ENCODE measurements around the gene GZMM.

GZMM gene

DNA sequence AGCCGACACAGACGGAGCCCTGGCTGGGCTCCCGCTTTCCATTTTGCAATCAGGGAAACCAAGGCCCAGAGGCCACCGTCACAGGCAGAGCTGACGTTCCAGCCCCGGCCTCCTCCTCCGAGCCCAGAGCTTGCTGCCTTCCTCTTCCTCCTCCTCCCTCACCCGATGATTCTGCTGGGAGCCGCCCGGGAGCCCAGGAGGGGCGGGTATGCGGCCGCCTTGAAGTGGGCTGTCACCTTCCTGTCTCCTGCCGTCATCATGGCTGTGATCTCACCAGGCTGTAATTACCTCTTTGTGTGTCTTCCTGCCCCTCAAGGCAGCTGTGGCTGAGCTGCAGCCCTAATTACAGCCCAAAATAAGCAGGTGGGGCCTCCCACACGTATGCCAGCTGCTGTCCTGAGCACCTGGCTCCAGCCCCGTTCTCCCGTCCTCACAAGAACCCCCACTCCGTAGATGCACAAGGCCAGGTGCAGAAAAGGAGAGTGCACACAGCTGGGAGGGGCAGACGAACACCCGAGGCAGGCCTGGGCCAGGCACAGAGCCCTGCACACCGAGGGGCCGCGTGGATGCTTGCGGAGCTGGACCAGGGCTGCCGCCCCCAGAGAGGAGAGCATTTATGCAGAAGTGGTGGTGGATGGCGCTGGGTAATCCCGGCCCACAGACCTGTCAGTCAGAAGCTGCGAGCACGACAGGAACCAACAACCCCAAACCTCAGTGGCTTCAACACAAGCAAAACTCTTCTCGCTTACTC, 32.6 kb upstream of the GZMM start:
- in situ Hi-C loops (cut with MboI; ENCODE audit: low sequenced_read_pairs) = no loop called here

DNA sequence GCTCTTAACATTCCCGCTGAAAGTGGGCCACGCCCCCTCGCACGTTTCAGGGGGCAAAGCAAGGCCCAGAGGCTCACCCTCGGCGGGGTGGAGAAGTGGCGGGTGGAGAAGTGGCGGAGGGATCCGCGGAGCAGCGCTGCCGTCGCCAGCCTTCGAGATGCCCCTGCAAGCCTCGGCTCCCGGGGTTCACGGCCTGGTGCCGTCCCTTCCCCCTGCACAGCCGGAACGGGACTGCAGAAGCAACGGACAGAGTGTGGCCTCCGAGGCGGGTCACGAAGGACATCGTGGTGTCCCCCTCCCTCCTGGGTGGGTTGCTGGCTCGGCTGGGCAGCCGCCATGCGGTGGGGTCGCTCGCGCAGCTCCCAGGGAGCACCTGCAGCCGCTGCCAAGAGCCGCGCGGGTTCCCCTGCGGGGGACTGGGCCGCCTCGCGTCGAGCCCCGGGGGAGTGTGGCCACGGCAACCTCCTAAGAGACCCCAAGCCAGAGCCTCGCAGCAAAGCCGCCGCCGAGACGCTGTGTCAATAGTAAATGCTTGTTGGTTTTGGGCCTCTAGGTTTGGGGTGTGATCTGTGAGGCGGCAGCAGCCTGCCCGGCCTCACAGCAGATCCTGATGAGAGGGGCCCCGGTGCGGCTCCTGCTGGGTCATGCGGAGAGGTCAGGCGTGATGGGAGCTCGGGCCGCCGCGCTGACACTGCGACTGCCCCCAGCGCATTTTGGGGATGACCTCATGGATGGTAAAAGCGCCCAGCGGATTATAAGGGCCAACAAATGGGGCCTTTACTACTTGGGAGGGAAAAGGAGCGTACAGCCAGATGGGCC, 31.1 kb upstream of the GZMM start:
- in situ Hi-C loops (cut with MboI; ENCODE audit: low sequenced_read_pairs) = no loop called here

DNA sequence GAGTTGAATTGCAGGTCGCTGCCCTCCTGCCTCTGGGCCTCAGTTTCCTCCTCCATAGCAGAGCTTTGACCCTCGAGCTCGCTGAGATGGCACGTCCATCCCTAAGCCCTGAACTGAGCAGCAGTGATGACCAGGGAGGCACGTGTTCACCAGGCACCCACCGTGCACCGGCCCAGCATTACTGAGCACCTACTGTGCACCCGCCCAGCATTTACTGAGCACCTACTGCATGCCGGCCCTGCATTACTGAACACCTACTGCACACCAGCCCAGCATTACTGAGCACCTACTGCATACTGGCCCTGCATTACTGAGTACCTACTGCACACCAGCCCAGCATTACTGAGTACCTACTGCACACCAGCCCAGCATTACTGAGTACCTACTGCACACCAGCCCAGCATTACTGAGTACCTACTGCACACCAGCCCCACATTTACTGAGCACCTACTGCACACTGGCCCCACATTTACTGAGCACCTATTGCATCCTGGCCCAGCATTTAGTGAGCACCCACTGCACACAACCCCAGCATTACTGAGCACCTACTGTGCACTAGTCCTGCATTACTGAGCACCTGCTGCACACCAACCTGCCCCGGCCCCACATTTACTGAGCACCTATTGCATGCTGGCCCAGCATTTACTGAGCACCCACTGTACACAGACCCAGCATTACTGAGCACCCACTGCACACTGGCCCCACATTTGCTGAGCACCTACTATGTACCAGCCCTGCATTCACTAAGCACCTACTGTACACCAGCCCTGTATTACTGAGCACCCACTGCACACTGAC, 30.3 kb upstream of the GZMM start:
- in situ Hi-C loops (cut with MboI; ENCODE audit: low sequenced_read_pairs) = no loop called here

DNA sequence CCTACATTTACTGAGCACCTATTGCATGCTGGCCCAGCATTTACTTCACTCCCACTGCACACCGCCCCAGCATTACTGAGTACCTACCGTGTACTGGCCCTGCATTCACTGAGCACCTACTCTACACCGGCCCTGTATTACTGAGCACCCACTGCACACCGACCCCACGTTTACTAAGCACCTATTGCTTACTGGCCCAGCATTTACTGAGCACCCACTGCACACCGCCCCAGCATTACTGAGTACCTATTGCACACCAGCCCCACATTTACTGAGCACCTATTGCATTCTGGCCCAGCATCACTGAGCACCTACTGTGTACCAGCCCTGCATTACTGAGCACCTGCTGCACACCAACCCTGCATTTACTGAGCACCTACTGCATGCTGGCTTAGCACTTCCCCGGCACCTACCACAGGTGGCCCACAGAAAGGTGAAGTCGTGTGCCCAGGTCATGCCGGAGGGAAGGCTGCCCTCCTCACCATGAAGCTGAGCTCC, 29.6 kb upstream of the GZMM start:
- in situ Hi-C loops (cut with MboI; ENCODE audit: low sequenced_read_pairs) = no loop called here

DNA sequence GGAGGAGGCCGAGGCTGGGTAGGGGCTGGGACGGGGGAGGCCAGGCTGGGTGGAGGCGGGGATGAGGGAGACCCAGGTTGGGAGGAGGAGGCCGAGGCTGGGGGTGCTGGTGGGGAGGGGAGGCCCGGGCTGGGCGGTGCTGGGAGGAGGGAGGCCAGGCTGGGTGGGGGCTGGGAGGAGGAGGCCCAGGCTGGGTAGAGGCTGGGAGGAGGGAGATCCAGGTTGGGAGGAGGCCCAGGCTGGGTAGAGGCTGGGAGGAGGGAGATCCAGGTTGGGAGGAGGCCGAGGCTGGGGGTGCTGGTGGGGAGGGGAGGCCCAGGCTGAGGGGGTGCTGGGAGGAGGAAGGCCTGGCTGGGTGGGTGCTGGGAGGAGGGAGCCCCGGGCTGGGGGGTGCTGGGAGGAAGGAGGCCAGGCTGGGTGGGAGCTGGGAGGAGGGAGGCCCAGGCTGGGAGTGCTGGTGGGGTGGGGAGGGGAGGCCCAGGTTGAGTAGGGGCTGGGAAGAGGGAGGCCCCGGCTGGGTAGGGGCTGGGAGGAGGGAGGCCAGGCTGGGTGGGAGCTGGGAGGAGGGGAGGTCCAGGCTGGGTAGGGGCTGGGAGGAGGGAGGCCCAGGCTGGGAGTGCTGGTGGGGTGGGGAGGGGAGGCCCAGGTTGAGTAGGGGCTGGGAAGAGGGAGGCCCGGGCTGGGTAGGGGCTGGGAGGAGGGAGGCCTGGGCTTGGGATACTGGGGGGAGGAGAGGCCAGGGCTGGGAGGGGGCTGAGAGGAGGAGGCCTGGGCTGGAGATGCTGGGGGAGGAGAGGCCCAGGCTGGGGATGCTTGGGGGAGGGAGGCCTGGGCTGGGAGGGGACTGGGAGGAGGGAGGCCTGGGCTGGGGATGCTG, 25.9 kb upstream of the GZMM start:
- in situ Hi-C loops (cut with MboI; ENCODE audit: low sequenced_read_pairs) = no loop called here

DNA sequence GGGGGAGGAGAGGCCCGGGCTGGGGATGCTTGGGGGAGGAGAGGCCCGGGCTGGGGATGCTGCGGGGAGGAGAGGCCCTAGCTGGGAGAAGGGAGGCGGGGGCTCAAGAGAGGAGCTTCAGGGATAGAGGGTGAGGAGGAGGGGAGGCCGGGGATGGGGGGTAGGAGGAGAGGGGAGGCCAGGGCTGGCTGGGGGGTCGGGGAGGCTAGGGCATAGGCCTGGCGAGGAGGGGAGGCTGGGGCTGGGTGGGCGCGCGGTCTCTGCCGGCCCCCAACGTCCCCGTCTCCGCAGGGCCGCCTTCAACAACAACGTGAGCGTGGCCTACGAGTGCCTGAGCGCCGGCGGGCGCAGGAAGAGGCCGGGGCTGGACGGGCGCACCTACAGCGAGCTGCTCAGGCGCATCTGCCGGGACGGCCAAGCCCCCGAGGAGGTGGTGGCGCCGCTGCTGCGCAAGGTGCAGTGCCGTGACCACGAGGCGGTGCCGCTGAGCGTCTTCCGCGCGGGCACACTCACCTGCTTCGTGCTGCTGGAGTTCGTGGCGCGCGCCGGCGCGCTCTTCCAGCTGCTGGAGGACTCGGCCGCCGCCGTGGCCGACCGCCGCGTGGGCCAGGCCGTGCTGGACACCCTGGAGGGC, 25.1 kb upstream of the GZMM start:
- in situ Hi-C loops (cut with MboI; ENCODE audit: low sequenced_read_pairs) = no loop called here

DNA sequence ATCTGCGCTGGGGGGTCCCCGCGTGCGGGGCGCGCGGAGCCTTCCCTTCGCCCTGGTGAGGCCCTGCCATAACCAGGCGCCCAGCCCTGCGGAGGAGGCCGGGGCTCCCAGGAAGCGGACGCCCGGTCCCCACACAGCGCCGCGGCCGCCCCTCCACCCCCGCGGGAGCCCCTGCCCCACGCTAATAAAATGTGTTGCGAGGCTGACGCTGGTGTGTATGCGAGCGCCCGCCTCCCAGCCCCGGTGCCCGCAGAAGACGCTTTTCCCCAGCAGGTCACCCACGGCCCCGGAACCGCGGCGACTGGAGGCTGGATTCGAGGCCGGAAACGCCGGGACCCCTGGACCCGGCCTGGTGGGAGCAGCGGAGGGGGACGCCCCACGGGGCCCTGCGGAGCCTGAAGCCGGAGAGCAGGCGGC, 24.4 kb upstream of the GZMM start:
- in situ Hi-C loops (cut with MboI; ENCODE audit: low sequenced_read_pairs) = no loop called here

DNA sequence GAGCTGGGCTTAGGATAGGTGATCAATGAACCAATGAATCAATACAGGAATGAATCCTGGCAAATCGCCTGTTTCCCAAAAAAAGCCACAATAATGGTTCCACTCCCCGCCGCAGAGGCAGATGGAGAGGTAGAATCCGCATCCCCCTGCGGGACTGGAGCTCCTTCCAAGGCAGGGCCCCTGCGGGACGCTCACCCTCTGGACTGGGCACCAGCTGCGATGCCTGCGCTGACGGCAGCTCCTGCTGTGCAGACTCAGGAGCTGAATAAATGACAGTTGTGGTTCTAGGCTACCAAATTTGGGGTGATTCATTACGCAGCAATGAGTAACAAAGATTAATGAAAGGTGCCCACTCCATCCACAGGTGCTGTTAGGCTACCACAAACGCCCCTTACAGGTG, 21.1 kb upstream of the GZMM start:
- in situ Hi-C loops (cut with MboI; ENCODE audit: low sequenced_read_pairs) = no loop called here

DNA sequence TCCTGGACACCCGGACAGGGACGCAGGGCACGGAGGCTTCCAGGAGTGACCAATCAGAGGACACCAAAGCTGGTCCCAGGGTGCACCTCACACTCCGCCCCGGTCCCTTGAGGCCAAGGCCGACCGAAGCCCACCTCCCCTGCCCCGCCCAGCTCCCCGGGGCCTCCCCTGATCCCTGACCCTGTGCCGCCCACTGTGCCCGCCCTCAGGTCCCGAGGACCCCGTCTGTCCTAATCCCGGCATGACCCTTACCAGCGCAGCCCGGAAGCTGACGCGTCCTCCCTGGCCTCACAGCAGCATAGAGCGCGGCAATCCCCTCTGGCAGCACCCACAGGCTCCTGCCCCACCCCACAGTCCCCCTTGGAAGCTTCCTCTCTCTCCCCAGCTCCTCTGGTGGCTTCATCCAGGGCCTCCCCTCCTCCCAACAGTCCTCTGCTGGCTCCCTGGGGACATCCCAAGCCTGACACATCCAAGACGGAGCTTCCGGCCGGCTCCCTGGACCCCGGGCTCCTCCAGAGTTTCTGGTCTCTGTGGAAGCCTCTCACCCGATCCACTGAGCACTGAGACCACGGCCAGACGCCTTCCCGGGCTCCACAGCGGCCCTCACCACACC, 19.7 kb upstream of the GZMM start:
- in situ Hi-C loops (cut with MboI; ENCODE audit: low sequenced_read_pairs) = no loop called here

DNA sequence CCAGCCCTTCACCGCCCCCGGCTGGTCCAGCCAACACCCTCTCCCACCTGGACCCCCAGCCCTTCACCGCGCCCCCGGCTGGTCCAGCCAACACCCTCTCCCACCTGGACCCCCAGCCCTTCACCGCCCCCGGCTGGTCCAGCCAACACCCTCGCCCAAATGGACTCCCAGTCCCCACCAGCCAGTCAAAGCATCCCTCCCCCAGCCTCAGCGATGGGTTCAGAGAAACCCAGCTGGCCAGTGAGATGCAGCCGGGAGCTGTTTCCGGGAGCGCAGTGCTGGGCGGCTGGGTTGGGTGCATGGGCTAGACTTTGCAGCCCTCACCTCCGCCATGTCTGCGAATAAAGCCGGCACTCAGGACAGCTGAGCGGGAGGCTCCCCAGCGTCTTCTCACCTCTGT, 18.8 kb upstream of the GZMM start:
- in situ Hi-C loops (cut with MboI; ENCODE audit: low sequenced_read_pairs) = no loop called here

DNA sequence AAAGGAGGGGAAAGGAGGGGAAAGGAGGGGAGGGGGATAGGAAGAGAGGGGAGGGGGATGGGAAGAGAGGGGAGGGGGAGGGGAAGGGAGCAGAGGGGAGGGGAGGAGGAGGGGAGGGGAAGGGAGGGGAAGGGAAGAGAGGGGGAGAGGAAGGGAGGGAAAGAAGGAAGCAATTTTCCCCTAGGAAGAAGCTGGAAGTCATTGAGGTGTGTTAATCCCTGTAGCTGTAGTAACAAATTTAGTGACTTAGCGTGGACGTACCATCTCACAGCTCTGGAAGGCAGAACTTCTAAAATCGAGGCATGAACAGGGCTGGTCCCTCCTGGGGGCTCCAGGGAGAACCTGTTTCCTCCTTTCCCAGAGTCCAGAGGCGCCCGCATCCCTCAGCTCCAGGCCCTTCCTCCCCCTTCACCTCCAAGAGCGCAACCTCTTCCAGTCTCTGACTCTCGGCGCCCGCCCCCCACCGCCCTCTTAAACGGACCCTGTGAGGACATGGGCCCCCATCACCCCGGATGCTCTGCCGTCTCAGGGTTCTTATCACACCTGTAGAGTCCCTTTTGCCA, 17.9 kb upstream of the GZMM start:
- in situ Hi-C loops (cut with MboI; ENCODE audit: low sequenced_read_pairs) = no loop called here

DNA sequence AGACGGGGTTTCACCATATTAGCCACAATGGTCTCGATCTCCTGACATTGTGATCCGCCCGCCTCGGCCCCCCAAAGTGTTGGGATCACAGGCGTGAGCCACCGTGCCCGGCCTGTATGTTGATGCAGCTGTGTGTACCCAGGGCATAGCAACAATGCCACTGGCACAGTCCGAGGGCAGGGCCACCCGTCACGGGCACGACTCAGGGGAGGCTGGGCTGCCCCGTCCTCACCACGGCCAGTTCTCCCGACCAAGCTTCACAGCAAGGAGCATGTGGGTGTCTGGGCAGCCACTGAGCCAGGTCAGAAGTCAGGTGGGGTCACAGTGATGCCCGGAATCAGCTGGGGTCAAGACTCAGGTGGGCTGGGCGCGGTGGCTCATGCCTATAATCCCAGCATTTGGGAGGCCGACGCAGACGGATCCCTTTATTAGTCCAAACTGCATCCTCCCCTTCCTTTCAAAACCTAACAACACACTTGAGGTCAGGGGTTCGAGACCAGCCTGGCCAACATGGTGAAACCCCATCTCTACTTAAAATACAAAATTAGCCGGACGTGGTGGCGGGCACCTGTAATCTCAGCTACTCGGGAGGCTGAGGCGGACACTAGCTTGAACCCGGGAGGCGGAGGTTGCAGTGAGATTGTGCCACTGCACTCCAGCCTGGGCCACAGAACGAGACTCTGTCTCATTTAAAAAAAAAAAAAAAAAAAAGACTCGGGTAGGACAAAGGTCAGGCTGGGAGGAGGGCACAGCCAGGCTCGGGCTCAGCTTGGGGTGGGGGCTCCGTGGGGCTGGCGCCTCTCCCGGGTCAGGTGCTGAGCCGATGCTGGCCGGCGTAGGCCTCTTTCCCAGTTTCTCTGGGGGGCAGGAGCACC, 13.5 kb upstream of the GZMM start:
- in situ Hi-C loops (cut with MboI; ENCODE audit: low sequenced_read_pairs) = no loop called here

DNA sequence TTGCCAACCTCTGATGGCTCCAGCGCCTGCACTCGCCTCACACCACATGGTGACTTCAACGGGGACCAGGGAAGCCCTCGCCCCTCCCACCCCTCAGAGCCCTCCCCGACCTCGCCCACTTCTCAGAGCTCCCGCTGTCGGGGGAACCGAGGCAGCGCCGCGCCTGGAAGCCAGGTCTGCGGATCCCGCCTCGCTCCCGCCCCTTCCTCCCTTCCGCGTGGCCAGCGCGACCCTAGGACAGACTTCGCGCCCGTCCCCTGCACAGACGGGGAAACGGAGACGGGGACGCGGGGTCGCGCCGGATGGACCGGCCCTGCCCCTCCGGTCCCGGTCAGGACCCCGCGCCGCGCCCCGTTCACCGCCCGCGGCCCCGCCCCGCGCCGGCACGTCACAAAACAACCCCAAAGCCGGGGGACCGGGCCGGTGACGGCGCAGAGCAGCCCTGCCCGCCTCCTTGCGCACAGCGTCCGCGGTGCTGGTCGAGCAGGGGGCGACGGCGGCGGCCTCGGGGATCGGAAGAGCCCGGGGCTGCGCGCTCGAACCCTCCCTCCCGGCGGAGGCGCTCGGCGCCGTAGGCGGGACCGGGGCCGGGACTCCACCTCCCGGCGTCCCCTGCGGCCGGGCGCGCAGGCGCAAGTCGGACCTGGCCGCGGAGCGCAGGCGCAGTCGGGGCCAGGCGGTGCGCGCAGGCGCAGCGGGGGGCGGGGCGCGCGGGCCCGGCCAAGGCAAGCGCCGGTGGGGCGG, 12.7 kb upstream of the GZMM start:
- in situ Hi-C loops (cut with MboI; ENCODE audit: low sequenced_read_pairs) = no loop called here

DNA sequence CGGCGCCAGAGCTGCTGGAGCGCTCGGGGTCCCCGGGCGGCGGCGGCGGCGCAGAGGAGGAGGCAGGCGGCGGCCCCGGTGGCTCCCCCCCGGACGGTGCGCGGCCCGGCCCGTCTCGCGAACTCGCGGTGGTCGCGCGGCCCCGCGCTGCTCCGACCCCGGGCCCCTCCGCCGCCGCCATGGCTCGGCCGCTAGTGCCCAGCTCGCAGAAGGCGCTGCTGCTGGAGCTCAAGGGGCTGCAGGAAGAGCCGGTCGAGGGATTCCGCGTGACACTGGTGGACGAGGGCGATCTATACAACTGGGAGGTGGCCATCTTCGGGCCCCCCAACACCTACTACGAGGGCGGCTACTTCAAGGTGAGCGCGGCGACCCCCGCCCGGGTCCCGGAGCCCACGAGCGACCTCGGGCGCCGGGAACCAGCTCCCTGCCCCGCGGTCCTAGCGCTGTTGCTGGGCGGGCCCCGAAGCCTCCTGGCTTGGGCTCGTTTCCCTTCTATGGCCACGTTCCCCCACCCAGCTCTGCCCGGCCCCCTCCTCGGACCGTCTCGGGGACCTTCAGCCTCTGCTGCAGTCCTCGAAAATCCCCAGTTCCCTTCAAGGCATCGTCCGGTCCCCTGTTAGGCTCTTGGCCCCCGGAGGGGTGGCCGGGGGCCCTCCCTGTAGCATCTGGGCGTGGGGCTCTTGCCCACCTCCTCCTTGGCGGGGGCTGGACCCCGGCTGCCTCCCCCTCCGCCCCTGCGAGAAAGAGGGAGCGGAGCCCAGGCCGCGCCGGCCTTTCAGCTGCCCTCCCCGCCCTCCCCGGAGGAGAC, 11.9 kb upstream of the GZMM start, which contains the start of gene CDC34:
Gene CDC34 (plus strand): TSS at position 8 of the 808 bp plus-strand sequence. CDS start 172 bp downstream, at position 180.
- in situ Hi-C loops (cut with MboI; ENCODE audit: low sequenced_read_pairs) = no loop called here

DNA sequence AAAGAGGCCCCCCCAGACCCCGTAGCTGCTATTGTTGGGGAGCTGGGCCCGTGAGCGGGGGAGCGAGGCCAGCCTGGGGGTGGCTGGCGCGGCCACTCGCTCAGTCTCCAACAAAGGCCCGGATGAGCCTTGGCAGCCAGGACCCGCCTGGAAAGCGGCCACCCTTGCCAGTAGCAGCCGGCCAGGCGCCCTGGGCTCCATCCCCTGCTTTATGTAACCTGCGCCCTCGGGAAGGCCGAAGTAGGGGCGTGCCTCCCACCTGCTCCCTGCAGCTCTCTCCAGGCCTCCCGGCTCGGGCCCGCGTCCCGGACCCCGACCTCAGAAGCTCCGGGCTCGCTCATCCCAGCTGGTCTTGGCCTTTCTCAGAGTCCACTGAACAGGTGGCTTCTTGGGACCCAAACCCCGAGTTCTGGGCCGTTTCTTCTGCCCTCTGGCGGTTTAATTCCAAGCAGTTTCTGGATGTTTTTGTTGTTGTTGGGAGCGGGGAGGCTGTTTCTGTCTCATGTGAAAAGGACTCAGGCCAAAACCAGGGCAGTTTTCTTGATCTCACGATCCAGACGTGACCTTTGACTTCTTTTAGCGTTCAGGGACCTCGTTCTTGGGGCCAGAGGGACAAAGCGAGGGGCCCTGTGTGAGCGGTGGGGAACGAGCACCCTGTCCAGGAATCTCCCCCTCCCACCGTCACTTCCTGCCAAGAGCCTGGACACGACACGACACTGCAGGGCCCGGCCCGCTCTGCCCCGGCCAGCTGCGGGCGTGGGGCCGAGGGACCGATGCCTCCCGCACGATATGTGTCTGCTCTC, 11.1 kb upstream of the GZMM start:
- in situ Hi-C loops (cut with MboI; ENCODE audit: low sequenced_read_pairs) = no loop called here

All from HL-60/S4 treated with phorbol 12-myristate 13-acetate at 8.2 ng/mL for 4 days and 3 days (cell line).